HepG2 (cell line): Measurements from ENCODE around the gene ZKSCAN2. TPM values are rescaled to one million over a fixed set of nuclear protein-coding genes. Genes with fewer than 3 reads are reported as not detected.

ENCODE experiments used
- CBFB ChIP-seq: sonication (generic); formaldehyde crosslinking; IDR thresholded peaks from 2 replicates; pipeline ENCODE4 v1.4.0; 2020; ENCODE audit warnings: missing genetic modification reagents
- FLYWCH1 ChIP-seq: sonication (generic); formaldehyde crosslinking; IDR thresholded peaks from 2 replicates; pipeline ENCODE4 v1.8.1; 2023; ENCODE audit warnings: mild to moderate bottlenecking, missing genetic modification reagents
- FOXO1 ChIP-seq: sonication (generic); formaldehyde crosslinking; IDR thresholded peaks from 2 replicates; pipeline ENCODE4 v1.4.0; 2020; ENCODE audit warnings: missing genetic modification reagents
- SAFB2 ChIP-seq: sonication (generic); formaldehyde crosslinking; IDR thresholded peaks from 2 replicates; pipeline ENCODE4 v1.5.1; 2020; ENCODE audit warnings: missing genetic modification reagents, low read depth, mild to moderate bottlenecking, borderline replicate concordance
- SMC3 ChIP-seq: IDR thresholded peaks from 2 replicates; pipeline ENCODE4 v1.6.1; 2011; ENCODE audit warnings: low read length, improper control_type of control experiment
- ZFP36L1 ChIP-seq: sonication (generic); formaldehyde crosslinking; IDR thresholded peaks from 2 replicates; pipeline ENCODE4 v1.8.0; 2022; ENCODE audit warnings: mild to moderate bottlenecking, missing genetic modification reagents, moderate library complexity
- ZKSCAN8 ChIP-seq: IDR thresholded peaks from 2 replicates; pipeline ENCODE4 v1.6.1; 2016; ENCODE audit warnings: borderline replicate concordance, missing genetic modification reagents, missing compliant biosample characterization
- ZNF282 ChIP-seq: fragments of 450-650 bp; IDR thresholded peaks from 2 replicates; pipeline ENCODE4 v1.6.1; 2018; ENCODE audit not compliant: partially characterized antibody
- ZNF329 ChIP-seq: sonication (generic); formaldehyde crosslinking; IDR thresholded peaks from 2 replicates; pipeline ENCODE4 v1.9.0; 2021; ENCODE audit warnings: low read depth, mild to moderate bottlenecking, missing genetic modification reagents
- polyA plus RNA-seq, 8 experiments: library from polyadenylated mRNA; depleted of rRNA in 3 of 8; stranded (reverse) in 7 of 8; unstranded in 1 of 8; fragments of >200 nt; fragmentation: Illumina TruSeq in 4 of 8; extraction: Trizol in 4 of 8; gene quantifications; 2 replicates each; pipeline versions ENCODE4 v1.2.1 to v1.2.3, GENCODE V29; 2011 to 2016; ENCODE audit warnings: low read depth in 4 of 8, missing spikeins in 1 of 8, mixed read lengths in 1 of 8; ENCODE audit not compliant: insufficient read depth in 1 of 8
- total RNA-seq, 5 experiments: library from RNA; depleted of rRNA; stranded (reverse); fragments of >200 nt; fragmentation: Illumina TruSeq; extraction: Trizol; gene quantifications; 2 replicates each; pipeline ENCODE4 v1.2.3, GENCODE V29; 2016; ENCODE audit warnings: low read depth in 1 of 5
- TF ChIP-seq, protein P1 (sequence below): sonication (generic); formaldehyde crosslinking; IDR thresholded peaks from one replicate; pipeline ENCODE4 v1.5.1; 2020; ENCODE audit warnings: mild to moderate bottlenecking, missing genetic modification reagents; ENCODE audit errors: not compliant biosample characterization
- TF ChIP-seq, protein P2 (sequence below), 2 experiments: fragments of 450-650 bp in 1 of 2; sonication (generic) in 1 of 2; formaldehyde crosslinking in 1 of 2; IDR thresholded peaks; 2 replicates each; pipeline versions ENCODE4 v1.6.1 to v1.8.0; 2016 to 2022; ENCODE audit warnings: antibody characterized with exemption in 1 of 2, mild to moderate bottlenecking in 1 of 2, missing genetic modification reagents in 1 of 2

ZKSCAN2 gene
- total and polyA plus RNA-seq, 2 of the 13 experiments (the other 11 are each of a cell fraction or from before 2014, with no cell fraction given): 4.2 to 11.1 TPM

DNA sequence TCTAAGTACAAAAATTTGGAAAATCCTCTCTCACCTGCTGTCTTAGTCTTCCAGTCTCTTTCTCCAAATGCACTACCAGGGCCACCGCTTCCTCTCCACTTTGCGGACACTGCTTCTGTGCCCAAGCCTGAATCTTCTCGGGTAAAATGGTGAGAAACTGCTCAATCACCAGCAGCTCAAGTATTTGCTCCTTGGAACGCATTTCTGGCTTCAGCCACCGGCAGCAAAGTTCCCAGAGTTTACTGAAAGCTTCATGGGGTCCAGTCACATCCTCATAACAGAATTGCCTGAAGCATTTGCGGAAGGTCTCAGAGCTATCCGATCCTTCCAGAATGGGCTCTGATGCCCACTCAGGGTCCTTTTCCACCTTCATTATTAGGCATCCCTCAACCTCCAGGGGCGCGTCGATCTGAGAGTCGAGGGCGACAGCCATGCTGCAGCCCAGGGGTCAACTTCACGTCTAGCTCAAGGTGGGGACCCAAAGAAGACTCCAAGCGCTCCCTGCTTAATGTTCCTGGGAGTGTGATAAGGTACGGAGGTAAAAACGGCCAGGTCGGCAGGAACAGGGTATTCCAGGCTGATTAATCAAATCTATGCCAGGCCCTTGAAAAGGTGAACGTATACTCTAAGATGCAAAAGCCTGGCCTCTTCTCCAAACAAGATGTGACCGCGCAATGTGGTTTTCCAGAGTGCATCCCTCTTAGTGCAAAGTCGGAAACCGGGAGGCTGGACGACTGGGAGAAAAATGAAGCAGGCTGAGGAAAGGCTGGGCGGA is 763 bp downstream of the ZKSCAN2 start (continued):
- TF ChIP-seq, protein P1, sequence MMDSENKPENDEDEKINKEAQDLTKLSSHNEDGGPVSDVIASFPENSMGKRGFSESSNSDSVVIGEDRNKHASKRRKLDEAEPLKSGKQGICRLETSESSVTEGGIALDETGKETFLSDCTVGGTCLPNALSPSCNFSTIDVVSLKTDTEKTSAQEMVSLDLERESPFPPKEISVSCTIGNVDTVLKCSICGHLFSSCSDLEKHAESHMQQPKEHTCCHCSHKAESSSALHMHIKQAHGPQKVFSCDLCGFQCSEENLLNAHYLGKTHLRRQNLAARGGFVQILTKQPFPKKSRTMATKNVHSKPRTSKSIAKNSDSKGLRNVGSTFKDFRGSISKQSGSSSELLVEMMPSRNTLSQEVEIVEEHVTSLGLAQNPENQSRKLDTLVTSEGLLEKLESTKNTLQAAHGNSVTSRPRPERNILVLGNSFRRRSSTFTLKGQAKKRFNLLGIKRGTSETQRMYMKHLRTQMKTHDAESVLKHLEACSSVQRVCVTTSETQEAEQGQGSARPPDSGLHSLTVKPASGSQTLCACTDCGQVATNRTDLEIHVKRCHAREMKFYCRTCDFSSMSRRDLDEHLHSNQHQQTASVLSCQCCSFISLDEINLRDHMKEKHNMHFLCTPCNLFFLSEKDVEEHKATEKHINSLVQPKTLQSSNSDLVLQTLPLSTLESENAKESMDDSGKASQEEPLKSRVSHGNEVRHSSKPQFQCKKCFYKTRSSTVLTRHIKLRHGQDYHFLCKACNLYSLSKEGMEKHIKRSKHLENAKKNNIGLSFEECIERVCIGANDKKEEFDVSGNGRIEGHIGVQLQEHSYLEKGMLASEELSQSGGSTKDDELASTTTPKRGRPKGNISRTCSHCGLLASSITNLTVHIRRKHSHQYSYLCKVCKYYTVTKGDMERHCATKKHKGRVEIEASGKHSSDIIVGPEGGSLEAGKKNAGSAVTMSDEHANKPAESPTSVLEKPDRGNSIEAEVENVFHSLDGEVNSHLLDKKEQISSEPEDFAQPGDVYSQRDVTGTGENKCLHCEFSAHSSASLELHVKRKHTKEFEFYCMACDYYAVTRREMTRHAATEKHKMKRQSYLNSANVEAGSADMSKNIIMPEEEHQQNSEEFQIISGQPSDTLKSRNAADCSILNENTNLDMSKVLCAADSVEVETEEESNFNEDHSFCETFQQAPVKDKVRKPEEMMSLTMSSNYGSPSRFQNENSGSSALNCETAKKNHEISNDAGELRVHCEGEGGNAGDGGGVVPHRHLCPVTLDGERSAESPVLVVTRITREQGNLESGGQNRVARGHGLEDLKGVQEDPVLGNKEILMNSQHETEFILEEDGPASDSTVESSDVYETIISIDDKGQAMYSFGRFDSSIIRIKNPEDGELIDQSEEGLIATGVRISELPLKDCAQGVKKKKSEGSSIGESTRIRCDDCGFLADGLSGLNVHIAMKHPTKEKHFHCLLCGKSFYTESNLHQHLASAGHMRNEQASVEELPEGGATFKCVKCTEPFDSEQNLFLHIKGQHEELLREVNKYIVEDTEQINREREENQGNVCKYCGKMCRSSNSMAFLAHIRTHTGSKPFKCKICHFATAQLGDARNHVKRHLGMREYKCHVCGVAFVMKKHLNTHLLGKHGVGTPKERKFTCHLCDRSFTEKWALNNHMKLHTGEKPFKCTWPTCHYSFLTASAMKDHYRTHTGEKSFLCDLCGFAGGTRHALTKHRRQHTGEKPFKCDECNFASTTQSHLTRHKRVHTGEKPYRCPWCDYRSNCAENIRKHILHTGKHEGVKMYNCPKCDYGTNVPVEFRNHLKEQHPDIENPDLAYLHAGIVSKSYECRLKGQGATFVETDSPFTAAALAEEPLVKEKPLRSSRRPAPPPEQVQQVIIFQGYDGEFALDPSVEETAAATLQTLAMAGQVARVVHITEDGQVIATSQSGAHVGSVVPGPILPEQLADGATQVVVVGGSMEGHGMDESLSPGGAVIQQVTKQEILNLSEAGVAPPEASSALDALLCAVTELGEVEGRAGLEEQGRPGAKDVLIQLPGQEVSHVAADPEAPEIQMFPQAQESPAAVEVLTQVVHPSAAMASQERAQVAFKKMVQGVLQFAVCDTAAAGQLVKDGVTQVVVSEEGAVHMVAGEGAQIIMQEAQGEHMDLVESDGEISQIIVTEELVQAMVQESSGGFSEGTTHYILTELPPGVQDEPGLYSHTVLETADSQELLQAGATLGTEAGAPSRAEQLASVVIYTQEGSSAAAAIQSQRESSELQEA: peak; percentile 5
- TF ChIP-seq ZNF282 (no peak), CBFB (no peak), FLYWCH1 (CRISPR knock-in tag) (0 out of 2 replicates have a peak, but pooled peaks have one; percentile 62), ZNF329 (CRISPR knock-in tag) (no peak), ZKSCAN8 (CRISPR knock-in tag) (0 out of 2 replicates have a peak, but pooled peaks have one; percentile 52), SAFB2 (CRISPR knock-in tag) (no peak), SMC3 (no peak), FOXO1 (CRISPR knock-in tag) (no peak), ZFP36L1 (CRISPR knock-in tag) (no peak)
- TF ChIP-seq, protein P2, sequence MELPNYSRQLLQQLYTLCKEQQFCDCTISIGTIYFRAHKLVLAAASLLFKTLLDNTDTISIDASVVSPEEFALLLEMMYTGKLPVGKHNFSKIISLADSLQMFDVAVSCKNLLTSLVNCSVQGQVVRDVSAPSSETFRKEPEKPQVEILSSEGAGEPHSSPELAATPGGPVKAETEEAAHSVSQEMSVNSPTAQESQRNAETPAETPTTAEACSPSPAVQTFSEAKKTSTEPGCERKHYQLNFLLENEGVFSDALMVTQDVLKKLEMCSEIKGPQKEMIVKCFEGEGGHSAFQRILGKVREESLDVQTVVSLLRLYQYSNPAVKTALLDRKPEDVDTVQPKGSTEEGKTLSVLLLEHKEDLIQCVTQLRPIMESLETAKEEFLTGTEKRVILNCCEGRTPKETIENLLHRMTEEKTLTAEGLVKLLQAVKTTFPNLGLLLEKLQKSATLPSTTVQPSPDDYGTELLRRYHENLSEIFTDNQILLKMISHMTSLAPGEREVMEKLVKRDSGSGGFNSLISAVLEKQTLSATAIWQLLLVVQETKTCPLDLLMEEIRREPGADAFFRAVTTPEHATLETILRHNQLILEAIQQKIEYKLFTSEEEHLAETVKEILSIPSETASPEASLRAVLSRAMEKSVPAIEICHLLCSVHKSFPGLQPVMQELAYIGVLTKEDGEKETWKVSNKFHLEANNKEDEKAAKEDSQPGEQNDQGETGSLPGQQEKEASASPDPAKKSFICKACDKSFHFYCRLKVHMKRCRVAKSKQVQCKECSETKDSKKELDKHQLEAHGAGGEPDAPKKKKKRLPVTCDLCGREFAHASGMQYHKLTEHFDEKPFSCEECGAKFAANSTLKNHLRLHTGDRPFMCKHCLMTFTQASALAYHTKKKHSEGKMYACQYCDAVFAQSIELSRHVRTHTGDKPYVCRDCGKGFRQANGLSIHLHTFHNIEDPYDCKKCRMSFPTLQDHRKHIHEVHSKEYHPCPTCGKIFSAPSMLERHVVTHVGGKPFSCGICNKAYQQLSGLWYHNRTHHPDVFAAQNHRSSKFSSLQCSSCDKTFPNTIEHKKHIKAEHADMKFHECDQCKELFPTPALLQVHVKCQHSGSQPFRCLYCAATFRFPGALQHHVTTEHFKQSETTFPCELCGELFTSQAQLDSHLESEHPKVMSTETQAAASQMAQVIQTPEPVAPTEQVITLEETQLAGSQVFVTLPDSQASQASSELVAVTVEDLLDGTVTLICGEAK (IDR thresholded peaks at IDR 0.05): no peak
- TF ChIP-seq, protein P2 (CRISPR knock-in tag; IDR thresholded peaks at IDR 0.05): no peak
